ENCODE measurements around the gene PAPOLG. TPM values are rescaled to one million over a fixed set of nuclear protein-coding genes. Genes with fewer than 3 reads are reported as not detected.

The PAPOLG gene
- total and polyA plus RNA-seq, 2 donors (not counting 1 experiment from before 2014, with no cell fraction given): 9.4 to 27.5 TPM

DNA sequence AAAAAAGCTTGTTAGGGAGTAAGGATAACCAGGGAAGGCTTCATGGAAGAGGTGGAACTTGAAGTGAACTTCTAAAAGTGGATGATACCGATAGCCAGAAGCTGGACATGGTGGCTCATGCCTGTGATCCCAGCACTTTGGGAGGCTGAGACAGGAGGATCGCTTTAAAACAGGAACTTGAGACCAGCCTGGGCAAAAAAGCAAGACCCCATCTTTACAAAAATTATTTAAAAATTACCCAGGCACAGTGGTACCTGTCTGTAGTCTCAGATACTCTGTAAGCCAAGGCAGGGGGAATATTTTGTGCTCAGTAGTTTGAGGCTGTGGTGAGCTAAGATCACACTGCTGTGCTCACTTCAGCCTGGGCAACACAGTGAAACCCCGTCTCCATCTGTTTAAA lies 10.2 kb downstream of the PAPOLG start:
- no peak overlapping the region for H3K4me3 ChIP-seq (ENCODE audit: control extremely low read depth in 1 of 5, extremely low read depth in 1 of 5, insufficient read depth in 1 of 5, low read depth in 2 of 5, low read length in 4 of 5)
- H3K4me1 ChIP-seq (ENCODE audit: control insufficient read depth in 2 of 2, insufficient read depth in 2 of 2, low read length in 2 of 2): no peaks in the 10 kb centered on the region
- H3K9me3 ChIP-seq (ENCODE audit: control extremely low read depth in 1 of 3, control insufficient read depth in 2 of 3, insufficient read depth in 1 of 3, low read length in 2 of 3): no peaks in the 10 kb centered on the region
- ChIA-PET CTCF (no interaction called here), POLR2A (no interaction called here)
- H3K79me2 ChIP-seq (ENCODE audit: control insufficient read depth, insufficient read depth, low read length): peaks cover 34% of the 10 kb centered on the region
- Mint-ChIP-seq H3K27ac (no peak overlapping the region), H3K4me3 (no peak overlapping the region), H3K27me3 (no peaks in the 10 kb centered on the region), H3K9me3 (ENCODE audit: insufficient read depth) (no peaks in the 10 kb centered on the region), H3K4me1 (peaks cover 4% of the 10 kb centered on the region)
- peaks cover 10 to 75% of the 10 kb centered on the region in 2 experiments for H3K36me3 ChIP-seq (replicated peaks in 1 of 2; ENCODE audit: control extremely low read depth in 1 of 2, control insufficient read depth in 1 of 2, extremely low read depth in 1 of 2, insufficient read depth in 2 of 2, low read length in 1 of 2)
- peaks cover 9% of the 10 kb centered on the region for H4K20me1 ChIP-seq (ENCODE audit: control insufficient read depth, insufficient read depth, low read length, poor library complexity, severe bottlenecking)
- DNase-seq (no peak), ATAC-seq (ENCODE audit: low read depth) (no peak)
- TF ChIP-seq, protein P1, sequence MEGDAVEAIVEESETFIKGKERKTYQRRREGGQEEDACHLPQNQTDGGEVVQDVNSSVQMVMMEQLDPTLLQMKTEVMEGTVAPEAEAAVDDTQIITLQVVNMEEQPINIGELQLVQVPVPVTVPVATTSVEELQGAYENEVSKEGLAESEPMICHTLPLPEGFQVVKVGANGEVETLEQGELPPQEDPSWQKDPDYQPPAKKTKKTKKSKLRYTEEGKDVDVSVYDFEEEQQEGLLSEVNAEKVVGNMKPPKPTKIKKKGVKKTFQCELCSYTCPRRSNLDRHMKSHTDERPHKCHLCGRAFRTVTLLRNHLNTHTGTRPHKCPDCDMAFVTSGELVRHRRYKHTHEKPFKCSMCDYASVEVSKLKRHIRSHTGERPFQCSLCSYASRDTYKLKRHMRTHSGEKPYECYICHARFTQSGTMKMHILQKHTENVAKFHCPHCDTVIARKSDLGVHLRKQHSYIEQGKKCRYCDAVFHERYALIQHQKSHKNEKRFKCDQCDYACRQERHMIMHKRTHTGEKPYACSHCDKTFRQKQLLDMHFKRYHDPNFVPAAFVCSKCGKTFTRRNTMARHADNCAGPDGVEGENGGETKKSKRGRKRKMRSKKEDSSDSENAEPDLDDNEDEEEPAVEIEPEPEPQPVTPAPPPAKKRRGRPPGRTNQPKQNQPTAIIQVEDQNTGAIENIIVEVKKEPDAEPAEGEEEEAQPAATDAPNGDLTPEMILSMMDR (IDR thresholded peaks at IDR 0.05): no peak
- no peak for TF ChIP-seq EZH2 (IDR thresholded peaks at IDR 0.05; ENCODE audit: borderline replicate concordance, insufficient read depth, low read depth, low read length, poor library complexity, severe bottlenecking)
- intact Hi-C loops (cut with micrococcal nuclease): no loop called here
- no peak overlapping the region for H3K27ac ChIP-seq (ENCODE audit: low read length in 2 of 2)
- WGBS (ENCODE audit: insufficient coverage): 100% methylated on average over 1 of the region's 3 CpGs
- H3K9ac ChIP-seq (ENCODE audit: low read length): no peak overlapping the region
- H3K4me2 ChIP-seq (replicated peaks; ENCODE audit: low read depth, low read length, poor library complexity, severe bottlenecking): no peak overlapping the region
- no peak overlapping the region for H2AFZ ChIP-seq (ENCODE audit: insufficient read depth, low read depth, low read length, poor library complexity, severe bottlenecking)
- H3K27me3 ChIP-seq (replicated peaks in 1 of 4; ENCODE audit: control extremely low read depth in 1 of 4, control insufficient read depth in 3 of 4, insufficient read depth in 4 of 4, low read length in 3 of 4): no peaks in the 10 kb centered on the region

DNA sequence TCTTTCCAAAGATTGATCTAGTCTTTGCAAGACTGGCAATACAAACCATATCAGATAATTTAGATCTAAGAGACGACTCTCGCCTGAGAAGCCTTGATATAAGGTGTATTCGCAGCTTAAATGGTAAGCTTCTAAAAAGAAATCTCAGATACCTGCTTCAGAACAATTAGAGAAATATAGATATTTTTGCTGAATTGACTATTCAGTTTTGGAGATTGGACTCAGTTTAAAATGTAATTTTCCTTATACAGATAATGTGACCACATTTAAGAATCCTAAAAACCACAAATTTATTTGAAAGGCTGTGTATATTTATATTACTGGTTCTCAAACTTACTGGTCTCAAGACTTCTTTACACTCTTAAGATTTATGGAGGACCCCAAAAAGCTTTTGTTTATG lies 15.4 kb downstream of the PAPOLG start:
- ChIA-PET CTCF (no interaction called here), POLR2A (no interaction called here)
- DNase-seq (no peak), ATAC-seq (ENCODE audit: low read depth) (no peak)
- no peaks in the 10 kb centered on the region for H3K9me3 Mint-ChIP-seq (ENCODE audit: insufficient read depth)
- no peak overlapping the region for H3K27ac Mint-ChIP-seq
- H3K27me3 Mint-ChIP-seq: no peaks in the 10 kb centered on the region
- TF ChIP-seq, protein P1 (IDR thresholded peaks at IDR 0.05): no peak
- TF ChIP-seq EZH2 (IDR thresholded peaks at IDR 0.05; ENCODE audit: borderline replicate concordance, insufficient read depth, low read depth, low read length, poor library complexity, severe bottlenecking): no peak
- no peak overlapping the region for H2AFZ ChIP-seq (ENCODE audit: insufficient read depth, low read depth, low read length, poor library complexity, severe bottlenecking)
- H3K4me1 Mint-ChIP-seq: peaks cover 2% of the 10 kb centered on the region
- H4K20me1 ChIP-seq (ENCODE audit: control insufficient read depth, insufficient read depth, low read length, poor library complexity, severe bottlenecking): peaks cover 3% of the 10 kb centered on the region
- H3K4me3 ChIP-seq (ENCODE audit: control extremely low read depth in 1 of 5, extremely low read depth in 1 of 5, insufficient read depth in 1 of 5, low read depth in 2 of 5, low read length in 4 of 5): no peak overlapping the region
- no peak overlapping the region for H3K4me3 Mint-ChIP-seq
- no peaks in the 10 kb centered on the region for H3K9me3 ChIP-seq (ENCODE audit: control extremely low read depth in 1 of 3, control insufficient read depth in 2 of 3, insufficient read depth in 1 of 3, low read length in 2 of 3)
- peaks cover 3% of the 10 kb centered on the region for H3K79me2 ChIP-seq (ENCODE audit: control insufficient read depth, insufficient read depth, low read length)
- no CpG with 5 or more reads among the region's 3 CpGs for WGBS (ENCODE audit: insufficient coverage)
- H3K9ac ChIP-seq (ENCODE audit: low read length): no peak overlapping the region
- H3K4me1 ChIP-seq (ENCODE audit: control insufficient read depth in 2 of 2, insufficient read depth in 2 of 2, low read length in 2 of 2): no peaks in the 10 kb centered on the region
- H3K27me3 ChIP-seq (replicated peaks in 1 of 4; ENCODE audit: control extremely low read depth in 1 of 4, control insufficient read depth in 3 of 4, insufficient read depth in 4 of 4, low read length in 3 of 4): no peaks in the 10 kb centered on the region
- H3K36me3 ChIP-seq (replicated peaks in 1 of 2; ENCODE audit: control extremely low read depth in 1 of 2, control insufficient read depth in 1 of 2, extremely low read depth in 1 of 2, insufficient read depth in 2 of 2, low read length in 1 of 2): peaks cover 18 to 85% of the 10 kb centered on the region in 2 experiments
- H3K27ac ChIP-seq (ENCODE audit: low read length in 2 of 2): no peak overlapping the region
- intact Hi-C loops (cut with micrococcal nuclease): no loop called here
- H3K4me2 ChIP-seq (replicated peaks; ENCODE audit: low read depth, low read length, poor library complexity, severe bottlenecking): no peak overlapping the region

Data from B cell (primary cell).